Endothelial cell (in vitro differentiated cells): Measurements from ENCODE around the gene MNAT1. TPM values are rescaled to one million over a fixed set of nuclear protein-coding genes. Genes with fewer than 3 reads are reported as not detected.

Experiments used
- DNase-seq: peaks from one replicate; pipeline ENCODE4 v3.0.0; 2021; ENCODE audit warnings: low spot score
- H3K27ac Mint-ChIP-seq: one replicate; pipeline ENCODE4 v1.8.0; 2021; ENCODE audit warnings: mixed read lengths, inconsistent platforms; ENCODE audit not compliant: unreplicated experiment
- H3K27me3 Mint-ChIP-seq: one replicate; pipeline ENCODE4 v1.8.0; 2021; ENCODE audit warnings: mild to moderate bottlenecking, moderate library complexity, mixed read lengths, inconsistent platforms; ENCODE audit not compliant: unreplicated experiment
- H3K36me3 Mint-ChIP-seq: one replicate; pipeline ENCODE4 v1.8.0; 2021; ENCODE audit warnings: mild to moderate bottlenecking, low read depth, mixed read lengths, inconsistent platforms; ENCODE audit not compliant: unreplicated experiment
- H3K4me1 Mint-ChIP-seq: one replicate; pipeline ENCODE4 v1.8.0; 2021; ENCODE audit warnings: mild to moderate bottlenecking, mixed read lengths, inconsistent platforms; ENCODE audit not compliant: unreplicated experiment
- H3K4me3 Mint-ChIP-seq: one replicate; pipeline ENCODE4 v1.8.0; 2021; ENCODE audit warnings: mild to moderate bottlenecking, mixed read lengths, inconsistent platforms; ENCODE audit not compliant: unreplicated experiment
- H3K9me3 Mint-ChIP-seq: one replicate; pipeline ENCODE4 v1.8.0; 2021; ENCODE audit warnings: mixed read lengths, inconsistent platforms; ENCODE audit not compliant: unreplicated experiment
- total RNA-seq: library from RNA; stranded (reverse); fragmentation: NEBNext Ultra II Directional; extraction: Animal tissue kit (Norgen Biotek cat#: 25700); gene quantifications from one replicate; pipeline ENCODE4 v1.2.1, GENCODE V29; 2021; ENCODE audit not compliant: unreplicated experiment
- TF ChIP-seq, protein P1 (sequence below): fragments of 200-600 bp; sonication (generic); IDR thresholded peaks from one replicate; pipeline ENCODE4 v1.5.0; 2021; ENCODE audit warnings: antibody characterized with exemption; ENCODE audit not compliant: unreplicated experiment

Gene MNAT1
- total RNA-seq, 1 donor from 2014 or later = 27.8 TPM

DNA sequence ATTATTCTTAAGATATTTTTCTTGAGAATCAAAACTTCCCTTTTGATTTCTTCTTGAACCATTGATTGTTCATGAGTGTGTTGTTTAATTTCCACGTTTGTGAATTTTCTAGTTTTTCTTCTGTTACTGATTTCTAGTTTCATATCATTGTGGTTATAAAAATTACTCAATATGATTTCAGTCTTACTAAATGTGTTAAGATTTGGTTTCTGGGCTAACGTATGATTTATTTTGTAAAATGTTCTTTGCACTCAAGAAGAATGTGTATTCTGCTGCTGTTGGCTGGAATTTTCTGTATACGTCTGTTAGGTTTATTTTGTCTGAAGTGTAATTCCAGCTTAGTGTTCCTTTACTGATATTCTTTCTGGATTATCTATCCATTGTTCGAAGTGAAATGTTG is 221.6 kb downstream of the MNAT1 start:
- TF ChIP-seq, protein P1, sequence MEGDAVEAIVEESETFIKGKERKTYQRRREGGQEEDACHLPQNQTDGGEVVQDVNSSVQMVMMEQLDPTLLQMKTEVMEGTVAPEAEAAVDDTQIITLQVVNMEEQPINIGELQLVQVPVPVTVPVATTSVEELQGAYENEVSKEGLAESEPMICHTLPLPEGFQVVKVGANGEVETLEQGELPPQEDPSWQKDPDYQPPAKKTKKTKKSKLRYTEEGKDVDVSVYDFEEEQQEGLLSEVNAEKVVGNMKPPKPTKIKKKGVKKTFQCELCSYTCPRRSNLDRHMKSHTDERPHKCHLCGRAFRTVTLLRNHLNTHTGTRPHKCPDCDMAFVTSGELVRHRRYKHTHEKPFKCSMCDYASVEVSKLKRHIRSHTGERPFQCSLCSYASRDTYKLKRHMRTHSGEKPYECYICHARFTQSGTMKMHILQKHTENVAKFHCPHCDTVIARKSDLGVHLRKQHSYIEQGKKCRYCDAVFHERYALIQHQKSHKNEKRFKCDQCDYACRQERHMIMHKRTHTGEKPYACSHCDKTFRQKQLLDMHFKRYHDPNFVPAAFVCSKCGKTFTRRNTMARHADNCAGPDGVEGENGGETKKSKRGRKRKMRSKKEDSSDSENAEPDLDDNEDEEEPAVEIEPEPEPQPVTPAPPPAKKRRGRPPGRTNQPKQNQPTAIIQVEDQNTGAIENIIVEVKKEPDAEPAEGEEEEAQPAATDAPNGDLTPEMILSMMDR = no peak
- peaks cover 27% of the 10 kb centered on the region for H3K36me3 Mint-ChIP-seq
- no peak overlapping the region for H3K4me3 Mint-ChIP-seq
- H3K27ac Mint-ChIP-seq = no peak overlapping the region
- DNase-seq = no peak
- H3K4me1 Mint-ChIP-seq = no peaks in the 10 kb centered on the region
- peaks cover 2% of the 10 kb centered on the region for H3K27me3 Mint-ChIP-seq
- peaks cover 10% of the 10 kb centered on the region for H3K9me3 Mint-ChIP-seq

DNA sequence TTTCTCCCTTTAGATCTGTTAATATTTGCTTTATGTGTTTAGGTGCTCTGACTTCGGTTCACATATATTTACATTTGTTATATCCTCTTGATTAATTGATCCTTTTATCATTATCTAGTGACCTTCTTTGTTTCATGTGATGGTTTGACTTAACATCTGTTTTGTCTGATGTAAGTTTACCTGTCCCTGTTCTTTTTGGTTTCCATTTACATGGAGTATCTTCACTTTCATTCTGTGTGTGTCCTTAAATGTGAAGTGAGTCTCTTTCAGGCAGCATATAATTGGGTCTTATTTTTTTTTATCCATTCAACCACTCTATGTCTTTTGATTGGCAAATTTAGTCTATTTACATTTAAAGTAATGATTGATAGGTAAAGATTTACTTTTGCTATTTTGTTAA is 222.1 kb downstream of the MNAT1 start:
- no peaks in the 10 kb centered on the region for H3K4me1 Mint-ChIP-seq
- no peak overlapping the region for H3K27ac Mint-ChIP-seq
- peaks cover 2% of the 10 kb centered on the region for H3K27me3 Mint-ChIP-seq
- DNase-seq = no peak
- H3K9me3 Mint-ChIP-seq = peaks cover 10% of the 10 kb centered on the region
- H3K4me3 Mint-ChIP-seq = no peak overlapping the region
- peaks cover 27% of the 10 kb centered on the region for H3K36me3 Mint-ChIP-seq
- TF ChIP-seq, protein P1 = no peak

GRCh38 chr14:60958146-60958545 is 223.6 kb downstream of the MNAT1 start:
- peak overlapping the region; percentile 53 for H3K4me3 Mint-ChIP-seq
- peaks cover 10% of the 10 kb centered on the region for H3K9me3 Mint-ChIP-seq
- no peak overlapping the region for H3K27ac Mint-ChIP-seq
- peaks cover 2% of the 10 kb centered on the region for H3K27me3 Mint-ChIP-seq
- no peaks in the 10 kb centered on the region for H3K4me1 Mint-ChIP-seq
- no peak for DNase-seq
- H3K36me3 Mint-ChIP-seq = peaks cover 27% of the 10 kb centered on the region
- TF ChIP-seq, protein P1 = no peak

DNA sequence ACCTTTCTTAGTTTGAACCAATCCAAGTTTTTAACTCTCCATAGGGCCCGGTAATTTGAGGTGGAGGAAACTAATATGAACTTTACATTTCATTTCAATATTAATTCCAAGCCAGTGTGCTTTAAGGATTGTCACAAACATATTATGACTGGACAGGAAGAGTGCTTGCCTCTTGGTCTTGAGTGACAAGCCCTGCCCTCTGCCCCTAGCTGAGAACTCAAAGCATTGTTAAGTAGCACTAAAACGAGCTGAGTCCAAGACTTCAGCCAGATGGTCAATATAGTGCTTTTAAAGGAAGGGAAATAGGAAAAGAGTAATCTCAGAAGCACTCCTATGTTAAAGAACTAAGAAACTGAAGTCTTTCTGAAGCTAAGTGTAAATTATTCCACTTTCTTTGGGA is 229.2 kb downstream of the MNAT1 start:
- TF ChIP-seq, protein P1 = no peak
- DNase-seq = no peak
- Mint-ChIP-seq H3K9me3 (no peaks in the 10 kb centered on the region), H3K4me3 (no peak overlapping the region), H3K27ac (no peak overlapping the region), H3K27me3 (peaks cover 2% of the 10 kb centered on the region), H3K36me3 (peaks cover 10% of the 10 kb centered on the region), H3K4me1 (peaks cover 6% of the 10 kb centered on the region)

GRCh38 chr14:60964904-60965303 is 230.3 kb downstream of the MNAT1 start:
- peaks cover 2% of the 10 kb centered on the region for H3K27me3 Mint-ChIP-seq
- TF ChIP-seq, protein P1 = no peak
- DNase-seq = no peak
- H3K27ac Mint-ChIP-seq = no peak overlapping the region
- H3K36me3 Mint-ChIP-seq = peaks cover 5% of the 10 kb centered on the region
- no peak overlapping the region for H3K4me3 Mint-ChIP-seq
- H3K4me1 Mint-ChIP-seq = peaks cover 6% of the 10 kb centered on the region
- H3K9me3 Mint-ChIP-seq = no peaks in the 10 kb centered on the region
